DND-41 (cell line): Measurements from ENCODE around the gene BBS4.

Experiments
- EZH2 ChIP-seq: IDR thresholded peaks from 3 replicates; pipeline ENCODE4 v1.6.1; 2012; ENCODE audit warnings: borderline replicate concordance, low read depth, mild to moderate bottlenecking, moderate library complexity, low read length, inconsistent platforms; ENCODE audit not compliant: severe bottlenecking
- TF ChIP-seq, protein P1 (sequence below): IDR thresholded peaks from 2 replicates; pipeline ENCODE4 v1.5.1; 2012; ENCODE audit warnings: borderline replicate concordance, low read length, moderate library complexity, mild to moderate bottlenecking; ENCODE audit not compliant: poor library complexity, severe bottlenecking; ENCODE audit errors: extremely low read depth

DNA sequence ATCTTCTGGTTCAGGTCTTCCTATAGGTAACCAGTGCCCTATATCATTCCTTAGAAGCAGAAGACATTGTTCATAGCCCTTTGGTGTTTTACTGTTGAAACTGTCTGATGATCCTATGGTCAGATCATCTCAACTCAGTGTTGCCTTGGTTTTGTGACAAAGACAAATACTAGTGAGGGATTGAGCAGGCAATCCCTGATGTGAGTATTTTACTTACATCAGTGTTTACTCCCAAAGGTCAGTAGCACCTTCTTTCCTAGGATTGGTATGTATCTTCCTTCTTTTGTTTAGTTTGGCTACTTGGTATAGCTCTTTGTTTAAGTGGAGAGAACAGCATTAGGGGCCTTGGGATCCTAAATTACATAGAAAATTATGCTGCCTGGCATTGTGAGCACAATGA lies 41.1 kb downstream of the BBS4 start:
- TF ChIP-seq, protein P1, sequence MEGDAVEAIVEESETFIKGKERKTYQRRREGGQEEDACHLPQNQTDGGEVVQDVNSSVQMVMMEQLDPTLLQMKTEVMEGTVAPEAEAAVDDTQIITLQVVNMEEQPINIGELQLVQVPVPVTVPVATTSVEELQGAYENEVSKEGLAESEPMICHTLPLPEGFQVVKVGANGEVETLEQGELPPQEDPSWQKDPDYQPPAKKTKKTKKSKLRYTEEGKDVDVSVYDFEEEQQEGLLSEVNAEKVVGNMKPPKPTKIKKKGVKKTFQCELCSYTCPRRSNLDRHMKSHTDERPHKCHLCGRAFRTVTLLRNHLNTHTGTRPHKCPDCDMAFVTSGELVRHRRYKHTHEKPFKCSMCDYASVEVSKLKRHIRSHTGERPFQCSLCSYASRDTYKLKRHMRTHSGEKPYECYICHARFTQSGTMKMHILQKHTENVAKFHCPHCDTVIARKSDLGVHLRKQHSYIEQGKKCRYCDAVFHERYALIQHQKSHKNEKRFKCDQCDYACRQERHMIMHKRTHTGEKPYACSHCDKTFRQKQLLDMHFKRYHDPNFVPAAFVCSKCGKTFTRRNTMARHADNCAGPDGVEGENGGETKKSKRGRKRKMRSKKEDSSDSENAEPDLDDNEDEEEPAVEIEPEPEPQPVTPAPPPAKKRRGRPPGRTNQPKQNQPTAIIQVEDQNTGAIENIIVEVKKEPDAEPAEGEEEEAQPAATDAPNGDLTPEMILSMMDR = no peak
- TF ChIP-seq EZH2 = no peak
